ENCODE results near the gene CEP128.

DNA sequence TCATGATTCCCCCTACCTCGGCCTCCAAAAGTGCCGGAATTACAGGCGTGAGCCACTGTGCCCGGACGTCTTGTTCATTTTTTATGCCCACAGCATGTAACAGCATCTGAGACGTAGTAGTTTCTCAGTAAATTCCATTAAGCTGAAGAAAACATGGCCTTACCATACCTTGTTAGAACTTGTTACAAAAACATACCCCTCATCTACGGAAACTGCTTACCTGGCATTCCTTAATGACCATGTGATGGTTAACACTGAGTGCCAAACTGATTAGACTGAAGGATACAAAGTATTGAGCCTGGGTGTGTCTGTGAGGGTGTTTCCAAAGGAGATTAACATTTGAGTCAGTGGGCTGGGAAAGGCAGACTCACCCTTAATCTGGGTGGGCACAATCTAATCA is 186.8 kb downstream of the CEP128 start:
- TF ChIP-seq CTCF (IDR thresholded peaks at IDR 0.05) = no peak
- TF ChIP-seq POLR2A (IDR thresholded peaks at IDR 0.05) = no peak
- no peak for TF ChIP-seq EP300 (IDR thresholded peaks at IDR 0.05)
- no peak for TF ChIP-seq POLR2AphosphoS5 (IDR thresholded peaks at IDR 0.05)

Data from suprapubic skin (tissue), 4 donors.